GM18526 (cell line): Measurements from ENCODE around the gene PHACTR2.

Source experiments
- POLR2A ChIP-seq: IDR thresholded peaks from 3 replicates; pipeline ENCODE4 v1.6.1; 2011; ENCODE audit not compliant: insufficient read length; ENCODE audit errors: extremely low read depth

The PHACTR2 gene

GRCh38 chr6:143721642-143722041 is 43.9 kb downstream of the PHACTR2 start:
- TF ChIP-seq POLR2A, result no peak

GRCh38 chr6:143724876-143725275 is 47.1 kb downstream of the PHACTR2 start:
- TF ChIP-seq POLR2A, result no peak

GRCh38 chr6:143726015-143726647 is 48.4 kb downstream of the PHACTR2 start:
- TF ChIP-seq POLR2A, result no peak

GRCh38 chr6:143727035-143727434 is 49.3 kb downstream of the PHACTR2 start:
- no peak for TF ChIP-seq POLR2A

- no peak for TF ChIP-seq POLR2A
These were observed 54.0 kb downstream of the PHACTR2 start for GRCh38 chr6:143731789-143732188.

GRCh38 chr6:143732536-143732935 is 54.8 kb downstream of the PHACTR2 start:
- no peak for TF ChIP-seq POLR2A

GRCh38 chr6:143733510-143733909 is 55.7 kb downstream of the PHACTR2 start:
- TF ChIP-seq POLR2A, result no peak

- TF ChIP-seq POLR2A, result no peak
These were observed 56.9 kb downstream of the PHACTR2 start for GRCh38 chr6:143734641-143735063.

- no peak for TF ChIP-seq POLR2A
These were observed 61.6 kb downstream of the PHACTR2 start for GRCh38 chr6:143739341-143739851.

- TF ChIP-seq POLR2A, result no peak
These were observed 62.4 kb downstream of the PHACTR2 start for GRCh38 chr6:143740213-143740612.

- TF ChIP-seq POLR2A, result no peak
These were observed 63.7 kb downstream of the PHACTR2 start for GRCh38 chr6:143741480-143741879.

- no peak for TF ChIP-seq POLR2A
These were observed 64.5 kb downstream of the PHACTR2 start for GRCh38 chr6:143742070-143742954.

- no peak for TF ChIP-seq POLR2A
These were observed 65.1 kb downstream of the PHACTR2 start for GRCh38 chr6:143742955-143743255.

- no peak for TF ChIP-seq POLR2A
These were observed 65.8 kb downstream of the PHACTR2 start for GRCh38 chr6:143743301-143744166.

GRCh38 chr6:143744551-143745165 is 66.9 kb downstream of the PHACTR2 start:
- no peak for TF ChIP-seq POLR2A
